GM19328 (cell line): ENCODE results near the gene EIF2B1.
"Not testable (repeated sequence)": the region's sequence is repeated elsewhere in the genome, so short reads cannot be mapped to it uniquely, and the experiment has no call there.

ENCODE experiments used
- ATAC-seq: cut with Tn5 transposase; IDR thresholded peaks from one replicate; pipeline ENCODE4 v1.9.1; 2021; ENCODE audit warnings: mild to moderate bottlenecking, moderate library complexity; ENCODE audit not compliant: unreplicated experiment

Gene EIF2B1

GRCh38 chr12:123621101-123621500 is 12.4 kb downstream of the EIF2B1 start:
- ATAC-seq = no peak

- ATAC-seq = no peak
These were observed 15.9 kb downstream of the EIF2B1 start for GRCh38 chr12:123617580-123617979.

GRCh38 chr12:123617144-123617543 is 16.3 kb downstream of the EIF2B1 start:
- ATAC-seq = no peak

- ATAC-seq = no peak
These were observed 19.0 kb downstream of the EIF2B1 start for GRCh38 chr12:123614531-123614930.

- ATAC-seq = no peak
These were observed 19.4 kb downstream of the EIF2B1 start for GRCh38 chr12:123614110-123614509.

GRCh38 chr12:123608182-123608581 is 25.3 kb downstream of the EIF2B1 start:
- ATAC-seq = no peak

- ATAC-seq = no peak
These were observed 25.7 kb downstream of the EIF2B1 start for GRCh38 chr12:123607756-123608155.

- not testable (repeated sequence) for ATAC-seq
These were observed 30.0 kb downstream of the EIF2B1 start for GRCh38 chr12:123603495-123603894.

GRCh38 chr12:123602651-123603195 is 30.8 kb downstream of the EIF2B1 start:
- ATAC-seq = no peak

GRCh38 chr12:123601602-123602489 is 31.6 kb downstream of the EIF2B1 start, which contains the start of gene DDX55:
TSS of gene DDX55 (plus strand) at chr12:123602099. CDS start at chr12:123602149, 50 bp downstream.
- peak; percentile 78 for ATAC-seq

- no peak for ATAC-seq
These were observed 33.8 kb downstream of the EIF2B1 start for GRCh38 chr12:123599721-123600120.

GRCh38 chr12:123599310-123599709 is 34.2 kb downstream of the EIF2B1 start:
- ATAC-seq = no peak

GRCh38 chr12:123598522-123598921 is 35.0 kb downstream of the EIF2B1 start:
- no peak for ATAC-seq

GRCh38 chr12:123597100-123597499 is 36.4 kb downstream of the EIF2B1 start:
- no peak for ATAC-seq

GRCh38 chr12:123595729-123596128 is 37.8 kb downstream of the EIF2B1 start:
- ATAC-seq = no peak

- ATAC-seq = no peak
These were observed 41.6 kb downstream of the EIF2B1 start for GRCh38 chr12:123591702-123592481.

- ATAC-seq = no peak
These were observed 52.7 kb downstream of the EIF2B1 start for GRCh38 chr12:123580772-123581171.

- not testable (repeated sequence) for ATAC-seq
These were observed 54.7 kb downstream of the EIF2B1 start for GRCh38 chr12:123578829-123579228.

- no peak for ATAC-seq
These were observed 55.2 kb downstream of the EIF2B1 start for GRCh38 chr12:123578243-123578642.

GRCh38 chr12:123576611-123577010 is 56.9 kb downstream of the EIF2B1 start:
- no peak for ATAC-seq

GRCh38 chr12:123573870-123574269 is 59.6 kb downstream of the EIF2B1 start:
- ATAC-seq = no peak
